Measurements from ENCODE around the gene MIEN1.

MIEN1 gene

GRCh38 chr17:39737760-39738567 is 7.6 kb upstream of the MIEN1 start, which contains the start of gene GRB7:
GRB7 (plus strand) TSS chr17:39737938; CDS start chr17:39742302, 4,364 bp downstream.
- H3K4me3 ChIP-seq (ENCODE audit: low read length): no peak within 1 kb of the TSS
- no peak for DNase-seq (ENCODE audit: low read depth)
- TF ChIP-seq CTCF (conservative IDR thresholded peaks at IDR 0.05; ENCODE audit: low read length): no peak

DNA sequence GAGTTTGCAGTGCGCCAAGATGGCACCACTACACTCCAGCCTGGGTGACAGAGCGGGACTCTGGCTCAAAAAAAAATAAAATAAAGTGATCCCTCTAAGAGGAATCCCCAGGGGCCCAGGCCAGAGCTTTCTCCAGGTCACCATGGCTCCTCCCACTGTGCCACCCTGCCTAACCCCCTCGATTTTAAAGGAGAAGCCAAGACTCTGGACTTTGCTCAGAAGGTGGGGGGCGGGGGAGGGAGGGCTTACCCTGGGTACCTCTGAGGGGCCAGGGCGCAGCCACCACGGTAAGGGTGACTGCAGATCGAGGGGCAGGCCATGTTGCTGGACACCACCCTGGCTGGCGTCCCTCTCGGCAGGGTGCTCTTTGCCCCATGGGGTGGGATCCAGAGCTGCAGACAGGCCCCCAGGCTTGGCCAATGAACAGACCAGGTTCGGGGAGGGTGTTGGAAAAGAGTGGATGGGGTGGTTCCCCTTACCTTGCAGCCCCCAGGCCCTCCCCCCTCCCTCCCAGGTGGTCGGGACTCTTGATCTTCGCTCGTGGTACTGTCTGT is 7.0 kb upstream of the MIEN1 start:
- no peak for DNase-seq (ENCODE audit: low read depth)
- H3K4me3 ChIP-seq (ENCODE audit: low read length): no peak overlapping the region
- no peak for TF ChIP-seq CTCF (conservative IDR thresholded peaks at IDR 0.05; ENCODE audit: low read length)

DNA sequence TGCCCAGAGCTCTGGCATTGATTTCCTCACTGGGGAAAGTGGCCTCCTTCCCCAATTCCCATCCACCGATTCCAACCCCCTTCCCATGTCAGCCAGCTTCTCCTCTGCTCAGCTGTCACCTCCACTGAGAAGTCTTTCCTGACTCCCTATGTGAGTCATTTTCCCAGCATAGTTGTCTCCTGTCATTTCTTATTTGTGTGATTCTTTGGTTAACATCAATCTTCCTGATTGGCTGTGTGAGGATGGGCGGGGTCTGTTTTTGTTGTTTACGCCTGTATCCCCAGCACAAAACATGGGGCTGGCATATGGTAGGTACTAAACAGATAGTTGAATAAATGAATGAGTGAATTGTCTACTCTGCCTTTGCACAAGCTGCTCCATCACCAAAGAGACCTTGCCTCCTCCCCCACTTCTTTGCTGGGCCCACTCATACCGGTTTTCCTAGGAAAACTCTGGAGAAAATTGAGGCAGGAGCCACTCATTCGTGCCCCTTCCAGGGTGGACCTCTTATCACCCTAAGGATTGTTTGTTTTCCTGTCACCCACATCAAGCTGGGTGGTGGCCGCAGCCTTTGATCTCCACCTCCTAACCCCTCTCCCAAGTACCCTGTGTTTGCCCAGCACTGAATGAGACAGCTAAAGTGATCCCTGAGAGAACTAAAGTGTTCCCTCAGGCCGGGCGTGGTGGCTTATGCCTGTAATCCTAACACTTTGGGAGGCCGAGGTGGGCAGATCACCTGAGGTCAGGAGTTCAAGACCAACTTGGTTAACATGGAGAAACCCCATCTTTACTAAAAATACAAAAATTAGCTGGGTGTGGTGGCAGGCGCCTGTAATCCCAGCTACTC is 6.2 kb upstream of the MIEN1 start:
- DNase-seq (ENCODE audit: low read depth): no peak
- no peak overlapping the region for H3K4me3 ChIP-seq (ENCODE audit: low read length)
- TF ChIP-seq CTCF (conservative IDR thresholded peaks at IDR 0.05; ENCODE audit: low read length): no peak

DNA sequence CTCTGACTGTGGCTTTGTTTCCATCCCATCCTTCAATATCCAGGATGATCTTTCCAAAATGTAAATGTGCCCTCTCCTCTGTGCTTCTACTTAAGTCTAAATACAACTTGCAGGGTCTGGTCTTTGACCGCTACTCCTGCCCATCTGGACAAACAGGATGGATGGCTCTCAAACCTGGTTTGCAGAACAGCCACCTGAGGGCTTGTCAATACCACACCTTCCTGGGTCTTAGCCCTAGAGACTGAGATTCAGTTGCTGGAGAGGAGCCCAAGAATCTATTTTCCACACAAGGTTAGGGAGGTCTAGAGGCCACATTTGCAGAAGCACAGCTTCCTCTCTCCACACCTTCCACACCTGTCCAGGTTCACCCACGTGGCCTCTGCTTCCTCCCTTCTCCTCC is 5.5 kb upstream of the MIEN1 start:
- no peak overlapping the region for H3K4me3 ChIP-seq (ENCODE audit: low read length)
- TF ChIP-seq CTCF (conservative IDR thresholded peaks at IDR 0.05; ENCODE audit: low read length): no peak
- DNase-seq (ENCODE audit: low read depth): no peak

DNA sequence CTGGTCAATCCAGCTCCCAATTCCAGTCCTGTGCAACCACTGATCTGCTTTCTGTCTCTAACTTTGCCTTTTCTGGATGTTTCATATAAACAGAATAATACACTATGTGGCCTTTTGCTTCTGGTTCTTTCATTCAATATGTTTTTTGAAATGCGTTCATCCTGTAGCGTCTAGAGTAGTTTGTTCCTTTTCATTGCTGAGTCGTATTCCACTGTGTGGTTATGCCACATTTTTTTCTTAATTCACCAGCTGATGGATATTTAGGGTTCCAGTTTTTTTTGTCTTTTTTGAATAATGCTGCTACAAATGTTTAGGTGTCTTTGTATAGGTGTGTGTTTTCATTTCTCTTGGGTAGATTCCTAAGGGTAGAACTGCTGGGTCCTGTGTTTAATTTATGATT is 2.3 kb upstream of the MIEN1 start:
- TF ChIP-seq CTCF (conservative IDR thresholded peaks at IDR 0.05; ENCODE audit: low read length): no peak
- H3K4me3 ChIP-seq (ENCODE audit: low read length): no peak overlapping the region
- DNase-seq (ENCODE audit: low read depth): no peak

DNA sequence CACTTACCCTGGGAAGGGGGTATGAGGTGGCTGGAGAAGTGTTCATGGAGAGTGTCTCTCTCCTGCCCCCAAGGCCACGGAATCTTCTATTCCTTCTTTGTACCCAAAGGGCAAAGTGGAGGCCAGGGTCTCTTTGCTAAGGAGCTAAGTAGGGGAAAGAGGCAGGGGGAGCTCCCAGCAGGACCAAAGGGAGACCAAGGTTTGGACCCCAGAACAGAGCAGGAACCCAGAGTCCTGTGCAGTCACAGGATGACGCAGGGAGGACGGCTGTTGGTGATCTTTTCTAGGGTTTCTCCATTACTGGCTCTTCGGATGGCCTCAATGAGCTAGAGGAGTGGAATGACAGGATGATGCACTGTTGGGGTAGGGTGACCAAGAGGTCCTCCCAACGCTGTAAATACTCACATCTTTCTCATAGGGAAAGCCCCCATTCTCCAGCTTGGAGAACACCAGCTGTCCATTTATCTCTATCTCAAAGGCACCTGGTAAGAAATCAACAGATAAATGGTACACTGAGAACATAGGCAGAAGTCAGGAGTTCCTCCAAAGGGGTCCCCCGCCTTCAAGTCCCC is 966 bp downstream of the MIEN1 start:
- DNase-seq (ENCODE audit: low read depth): no peak
- H3K4me3 ChIP-seq (ENCODE audit: low read length): peak overlapping the region; percentile 90
- no peak for TF ChIP-seq CTCF (conservative IDR thresholded peaks at IDR 0.05; ENCODE audit: low read length)

Measured in AG10803 (cell line).